Psoas muscle (tissue), 8 donors: ENCODE results near the gene TAF11L14. TPM values are rescaled to one million over a fixed set of nuclear protein-coding genes. Genes with fewer than 3 reads are reported as not detected.
"Not testable (repeated sequence)": the region's sequence is repeated elsewhere in the genome, so short reads cannot be mapped to it uniquely, and the experiment has no call there.

ENCODE experiments used
- ATAC-seq, 4 donors: fragments of 200-7000 bp; cut with Tn5 transposase; one replicate each; pipeline ENCODE4 v1.9.1; 2020; ENCODE audit warnings: moderate library complexity in 3 of 4, mild to moderate bottlenecking in 2 of 4
- DNase-seq, 2 donors: peaks; one replicate each; pipeline ENCODE4 v3.0.0-alpha.2; 2020
- H3K27ac ChIP-seq: fragments of 200-600 bp; one replicate; pipeline ENCODE4 v1.8.0; 2022
- H3K27me3 ChIP-seq, 3 donors: fragments of 200-600 bp in 1 of 3; one replicate each; pipeline versions ENCODE4 v1.6.1 to v1.8.0; 2013 to 2022; ENCODE audit warnings: low read length in 2 of 3, mild to moderate bottlenecking in 2 of 3, moderate library complexity in 1 of 3; ENCODE audit not compliant: insufficient read depth in 3 of 3
- H3K36me3 ChIP-seq, 2 donors: fragments of 200-600 bp in 1 of 2; one replicate each; pipeline versions ENCODE4 v1.6.1 to v1.8.0; 2013 to 2022; ENCODE audit warnings: low read depth in 1 of 2, mild to moderate bottlenecking in 1 of 2, moderate library complexity in 1 of 2; ENCODE audit not compliant: insufficient read depth in 1 of 2
- H3K4me1 ChIP-seq: fragments of 200-600 bp; one replicate; pipeline ENCODE4 v1.8.0; 2022
- H3K4me3 ChIP-seq: fragments of 200-600 bp; one replicate; pipeline ENCODE4 v1.8.0; 2022; ENCODE audit warnings: mild to moderate bottlenecking
- H3K9me3 ChIP-seq: fragments of 200-600 bp; one replicate; pipeline ENCODE4 v1.8.0; 2022
- WGBS, 3 donors: extraction: QIAGEN DNeasy Blood & Tissue Kit; methylation state at CpG; one replicate each; pipeline versions ENCODE4 v1.1.6 to v1.1.7; 2013; 5-methylcytosine and 5-hydroxymethylcytosine counted together
- intact Hi-C, 2 donors: fragments of 100-400 bp; cut with DNase I; formaldehyde crosslinking; loops; one replicate each; pipeline versions ENCODE4 v1.11.0 to v1.14.2; 2022
- polyA plus RNA-seq, 3 donors: library from polyadenylated mRNA; stranded (reverse); fragments of 200-250 nt; gene quantifications; one replicate each; pipeline ENCODE4 v1.2.3, GENCODE V29; 2013
- total RNA-seq, 4 donors: library from RNA; stranded (reverse); fragmentation: NEBNext Ultra II Directional in 2 of 4; extraction: Animal tissue kit (Norgen Biotek cat#: 25700) in 2 of 4; gene quantifications; one replicate each; pipeline versions ENCODE4 v1.2.1 to v1.2.4, GENCODE V29; 2021 to 2023
- TF ChIP-seq, protein P1 (sequence below): fragments of 200-600 bp; IDR thresholded peaks from one replicate; pipeline ENCODE4 v1.8.0; 2022; ENCODE audit warnings: antibody characterized with exemption
- donor health status: healthy with polysubstance abuse.
- donor health status: DM: no; HTN: no; CAD: no; lungs with moderate emphysema.
- donor health status: Bipolar disorder and iron deficiency.
- donor health status: healthy.
- donor health status: DM: yes; HTN: yes; CAD: no.
- donor health status: DM: no; HTN: no; CAD: no.
- donor health status: DM: no; HTN: no; CAD: no.
- donor health status: DM: yes; HTN: yes; CAD: no.

TAF11L14 gene
- total and polyA plus RNA-seq, 7 donors: not detected

DNA sequence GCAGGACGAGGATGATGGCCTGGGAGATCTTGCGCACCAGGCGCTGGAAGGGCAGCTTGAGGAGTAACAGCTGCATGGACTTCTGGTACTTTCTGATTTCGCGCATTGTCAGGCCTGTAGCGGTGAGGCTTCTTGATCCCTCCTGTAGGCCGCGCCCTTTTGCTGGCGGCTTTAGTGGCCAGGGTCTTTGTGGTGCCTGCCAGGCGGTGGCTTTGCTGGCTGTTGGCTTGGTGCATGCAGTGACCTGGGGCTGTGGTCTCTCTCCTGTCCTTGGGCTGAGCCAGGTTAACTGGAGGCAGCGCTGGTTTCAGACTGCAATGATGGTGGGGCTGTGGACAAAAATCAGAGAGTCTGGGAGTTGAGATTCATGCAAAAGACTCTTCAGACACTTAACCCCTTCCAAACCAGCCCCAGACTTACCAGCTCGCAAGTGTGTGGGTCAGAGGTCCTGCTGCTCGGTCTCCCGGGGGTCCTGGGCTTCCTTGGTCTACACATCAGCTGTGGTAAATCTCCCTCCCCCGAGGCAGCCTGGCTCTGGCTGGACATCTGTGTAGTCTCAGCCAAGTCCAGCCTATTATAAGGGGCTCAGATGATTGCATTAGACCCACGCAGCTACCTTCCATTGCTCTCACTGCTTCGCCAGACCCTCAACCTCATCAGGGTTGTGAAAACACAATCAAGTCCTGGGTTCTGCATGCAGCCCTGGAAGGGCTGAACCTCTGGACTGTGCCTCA, 19.2 kb upstream of the TAF11L14 start:
- no peaks in the 10 kb centered on the region for H3K9me3 ChIP-seq
- H3K4me1 ChIP-seq: no peaks in the 10 kb centered on the region
- DNase-seq: no peak
- no peak overlapping the region for H3K4me3 ChIP-seq
- 87 to 89% (median 88%) methylated on average over 17 of the region's 17 CpGs for WGBS, 3 donors
- no peak overlapping the region for H3K27ac ChIP-seq
- no peak for ATAC-seq
- TF ChIP-seq, protein P1, sequence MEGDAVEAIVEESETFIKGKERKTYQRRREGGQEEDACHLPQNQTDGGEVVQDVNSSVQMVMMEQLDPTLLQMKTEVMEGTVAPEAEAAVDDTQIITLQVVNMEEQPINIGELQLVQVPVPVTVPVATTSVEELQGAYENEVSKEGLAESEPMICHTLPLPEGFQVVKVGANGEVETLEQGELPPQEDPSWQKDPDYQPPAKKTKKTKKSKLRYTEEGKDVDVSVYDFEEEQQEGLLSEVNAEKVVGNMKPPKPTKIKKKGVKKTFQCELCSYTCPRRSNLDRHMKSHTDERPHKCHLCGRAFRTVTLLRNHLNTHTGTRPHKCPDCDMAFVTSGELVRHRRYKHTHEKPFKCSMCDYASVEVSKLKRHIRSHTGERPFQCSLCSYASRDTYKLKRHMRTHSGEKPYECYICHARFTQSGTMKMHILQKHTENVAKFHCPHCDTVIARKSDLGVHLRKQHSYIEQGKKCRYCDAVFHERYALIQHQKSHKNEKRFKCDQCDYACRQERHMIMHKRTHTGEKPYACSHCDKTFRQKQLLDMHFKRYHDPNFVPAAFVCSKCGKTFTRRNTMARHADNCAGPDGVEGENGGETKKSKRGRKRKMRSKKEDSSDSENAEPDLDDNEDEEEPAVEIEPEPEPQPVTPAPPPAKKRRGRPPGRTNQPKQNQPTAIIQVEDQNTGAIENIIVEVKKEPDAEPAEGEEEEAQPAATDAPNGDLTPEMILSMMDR: no peak
- H3K36me3 ChIP-seq: no peaks in the 10 kb centered on the region
- intact Hi-C loops: no loop called here
- H3K27me3 ChIP-seq: no peaks in the 10 kb centered on the region

DNA sequence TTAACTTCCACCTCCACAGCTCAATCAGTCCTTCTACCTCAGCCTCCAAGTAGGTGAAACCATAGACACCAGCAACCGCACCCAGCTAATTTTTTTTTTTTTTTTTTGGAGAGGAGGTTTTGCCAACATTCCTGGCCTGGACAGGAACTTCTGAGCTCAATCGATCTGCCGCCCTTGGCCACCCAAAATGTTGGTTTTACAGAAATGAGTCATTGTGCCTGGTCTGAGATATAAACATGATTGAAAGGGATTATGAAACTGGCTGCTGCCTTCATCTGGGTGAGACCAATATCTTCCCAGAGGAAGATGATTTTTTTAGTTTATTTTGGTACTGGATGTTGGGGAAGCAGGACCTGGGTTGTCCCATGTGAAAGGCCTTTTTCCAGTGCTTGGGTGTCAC, 14.9 kb upstream of the TAF11L14 start:
- 74 to 86% (median 78%) methylated on average over 3 of the region's 3 CpGs for WGBS, 3 donors
- no peak for ATAC-seq
- no peak overlapping the region for H3K27ac ChIP-seq

DNA sequence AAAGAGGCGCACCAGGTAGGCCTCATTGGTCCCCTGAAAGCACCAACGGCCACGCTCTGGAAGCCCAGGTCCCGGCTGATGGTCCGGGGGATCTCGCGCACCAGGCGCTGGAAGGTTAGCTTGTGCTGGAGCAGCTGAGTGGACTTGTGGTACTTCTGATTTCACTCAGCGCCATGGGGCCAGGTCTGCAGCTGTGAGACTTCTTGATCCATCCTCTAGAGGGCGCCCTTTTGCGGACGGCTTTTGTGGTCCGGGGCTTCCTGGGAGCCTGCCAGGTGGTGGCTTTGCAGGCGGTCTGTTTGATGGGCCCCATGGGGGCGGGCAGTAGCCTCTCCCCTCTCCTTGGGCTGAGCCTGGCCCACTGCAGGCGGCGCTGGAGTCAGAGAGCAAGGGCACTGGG, 13.6 kb upstream of the TAF11L14 start:
- intact Hi-C loops: no loop called here
- H3K9me3 ChIP-seq: no peaks in the 10 kb centered on the region
- no peak overlapping the region for H3K4me3 ChIP-seq
- ATAC-seq (no peak), DNase-seq (no peak)
- WGBS, 3 donors: 80 to 84% (median 82%) methylated on average over 17 of the region's 17 CpGs
- H3K27me3 ChIP-seq: no peaks in the 10 kb centered on the region
- H3K4me1 ChIP-seq: no peaks in the 10 kb centered on the region
- no peaks in the 10 kb centered on the region for H3K36me3 ChIP-seq
- no peak overlapping the region for H3K27ac ChIP-seq
- TF ChIP-seq, protein P1: no peak

More for the DNA sequence above, 14.9 kb upstream of the TAF11L14 start:
- Histone ChIP-seq H3K4me3 (no peak overlapping the region), H3K4me1 (no peaks in the 10 kb centered on the region), H3K9me3 (no peaks in the 10 kb centered on the region), H3K36me3 (no peaks in the 10 kb centered on the region), H3K27me3 (no peaks in the 10 kb centered on the region)
- TF ChIP-seq, protein P1: no peak
- intact Hi-C loops: no loop called here
- DNase-seq: no peak

DNA sequence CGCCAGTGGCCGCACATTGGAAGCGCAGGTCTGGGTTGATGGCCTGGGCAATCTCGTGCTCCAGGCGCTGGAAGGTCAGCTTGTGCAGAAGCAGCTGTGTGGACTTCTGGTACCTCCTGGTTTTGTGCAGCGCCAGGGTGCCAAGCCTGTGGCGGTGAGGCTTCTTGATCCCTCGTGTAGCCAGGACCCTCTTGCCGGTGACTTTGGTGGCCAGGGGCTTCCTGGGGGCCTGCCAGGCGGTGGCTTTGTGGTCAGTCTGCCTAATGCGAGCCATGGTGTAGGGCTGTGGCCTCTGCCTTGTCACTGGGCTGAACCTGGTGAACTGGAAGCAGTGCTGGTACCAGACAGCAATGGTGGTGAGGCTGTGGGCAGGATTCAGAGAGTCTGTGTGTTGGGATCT, 8.6 kb upstream of the TAF11L14 start:
- ATAC-seq: no peak
- TF ChIP-seq, protein P1: no peak
- no peaks in the 10 kb centered on the region for H3K4me1 ChIP-seq
- no peak overlapping the region for H3K4me3 ChIP-seq
- no peak overlapping the region for H3K27ac ChIP-seq
- H3K9me3 ChIP-seq: no peaks in the 10 kb centered on the region
- DNase-seq: no peak
- no peaks in the 10 kb centered on the region for H3K36me3 ChIP-seq
- intact Hi-C loops: no loop called here
- no peaks in the 10 kb centered on the region for H3K27me3 ChIP-seq
- WGBS, 3 donors: 86 to 93% (median 91%) methylated on average over 11 of the region's 11 CpGs

DNA sequence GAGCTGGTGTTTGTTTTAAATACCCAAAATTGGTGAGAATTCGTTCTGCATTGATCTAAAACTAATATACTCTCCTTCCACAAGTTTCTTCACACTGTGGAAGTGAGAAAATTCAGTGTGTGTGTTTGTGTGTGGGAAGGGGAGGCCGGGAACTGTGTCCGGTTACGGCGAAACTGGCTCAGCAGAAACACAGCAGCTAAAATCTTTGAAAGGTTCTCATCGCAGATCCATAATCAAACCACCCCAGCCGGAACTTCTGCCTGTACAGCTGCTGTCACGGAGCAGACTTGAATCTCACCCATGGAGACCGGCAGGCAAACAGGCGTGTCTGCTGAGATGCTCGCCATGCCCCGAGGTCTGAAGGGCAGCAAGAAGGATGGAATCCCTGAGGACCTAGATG, 2.5 kb upstream of the TAF11L14 start, which contains the start of gene TAF11L13:
TSS of gene TAF11L13 (plus strand) at position 301 of the 400 bp plus-strand sequence.
- H3K36me3 ChIP-seq, intact Hi-C loops, ATAC-seq, H3K27me3 ChIP-seq, DNase-seq, H3K4me3 ChIP-seq, H3K27ac ChIP-seq, H3K9me3 ChIP-seq, H3K4me1 ChIP-seq: not testable (repeated sequence)
- WGBS, 3 donors: 73 to 82% (median 78%) methylated on average over 8 to 9 of the region's 12 CpGs

DNA sequence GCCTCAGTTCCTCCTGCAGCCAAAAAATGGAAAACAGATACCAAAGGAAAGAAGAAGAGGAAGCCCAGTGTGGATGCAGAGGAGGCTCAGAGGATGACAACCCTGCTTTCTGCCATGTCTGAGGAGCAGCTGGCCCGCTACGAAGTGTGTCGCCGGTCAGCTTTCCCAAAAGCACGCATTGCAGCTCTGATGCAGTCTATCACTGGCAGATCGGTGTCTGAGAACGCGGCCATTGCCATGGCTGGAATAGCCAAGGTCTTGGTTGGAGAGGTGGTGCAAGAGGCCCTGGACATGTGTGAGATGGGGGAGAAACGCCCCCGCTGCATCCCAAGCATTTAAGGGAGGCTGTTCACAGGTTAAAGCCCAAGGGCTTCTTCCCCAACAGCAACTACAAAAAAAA, 15.0 kb downstream of the TAF11L14 start:
- DNase-seq, intact Hi-C loops, H3K36me3 ChIP-seq, ATAC-seq, H3K27me3 ChIP-seq, H3K4me3 ChIP-seq, H3K9me3 ChIP-seq, H3K27ac ChIP-seq, H3K4me1 ChIP-seq: not testable (repeated sequence)
- 93 to 95% (median 94%) methylated on average over 10 of the region's 10 CpGs for WGBS, 3 donors

DNA sequence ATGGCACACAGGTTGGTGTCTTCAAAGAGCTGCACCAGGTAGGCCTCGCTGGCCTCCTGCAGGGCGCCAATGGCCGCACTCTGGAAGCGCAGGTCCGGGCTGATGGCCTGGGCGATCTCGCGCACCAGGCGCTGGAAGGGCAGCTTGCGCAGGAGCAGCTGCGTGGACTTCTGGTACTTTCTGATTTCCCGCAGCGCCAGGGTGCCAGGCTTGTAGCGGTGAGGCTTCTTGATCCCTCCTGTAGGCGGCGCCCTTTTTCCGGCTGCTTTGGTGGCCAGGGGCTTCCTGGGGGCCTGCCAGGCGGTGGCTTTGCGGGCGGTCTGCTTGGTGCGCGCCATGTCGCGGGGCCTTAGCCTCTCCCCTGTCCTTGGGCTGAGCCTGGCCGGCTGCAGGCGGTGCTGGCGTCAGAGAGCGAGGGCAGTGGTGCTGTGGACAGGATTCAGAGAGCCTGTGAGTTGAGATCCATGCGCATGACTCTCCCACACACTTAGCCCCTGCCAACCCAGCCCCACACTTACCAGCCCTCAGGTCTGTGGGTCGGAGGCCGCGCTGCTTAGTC, 21.0 kb downstream of the TAF11L14 start:
- H3K4me3 ChIP-seq, DNase-seq, H3K36me3 ChIP-seq, intact Hi-C loops, H3K27me3 ChIP-seq, H3K9me3 ChIP-seq, H3K4me1 ChIP-seq, ATAC-seq, H3K27ac ChIP-seq: not testable (repeated sequence)
- 97 to 98% (median 97%) methylated on average over 19 to 32 of the region's 32 CpGs for WGBS, 3 donors
